Loucy (cell line): ENCODE measurements around the gene KNCN.

Experiments
- H2AFZ ChIP-seq: fragments of 200-600 bp; sonication (generic); 2 replicates; pipeline ENCODE4 v1.6.0; 2016; ENCODE audit warnings: antibody characterized with exemption, mild to moderate bottlenecking, low read length, moderate library complexity
- H3F3A ChIP-seq: fragments of 200-600 bp; 2 replicates; pipeline ENCODE4 v1.6.0; 2016; ENCODE audit warnings: antibody characterized with exemption, low read depth, mild to moderate bottlenecking
- H3K27me3 ChIP-seq: fragments of 200-600 bp; sonication (generic); 2 replicates; pipeline ENCODE4 v1.6.1; 2014; ENCODE audit warnings: low read length, mild to moderate bottlenecking; ENCODE audit not compliant: insufficient read depth, poor library complexity, severe bottlenecking
- H3K36me3 ChIP-seq: fragments of 200-600 bp; sonication (generic); 2 replicates; pipeline ENCODE4 v1.6.1; 2016; ENCODE audit warnings: low read length; ENCODE audit not compliant: insufficient read depth
- H3K4me1 ChIP-seq: fragments of 200-600 bp; sonication (generic); 2 replicates; pipeline ENCODE4 v1.5.1; 2014; ENCODE audit warnings: low read length, mild to moderate bottlenecking; ENCODE audit not compliant: insufficient read depth, poor library complexity, severe bottlenecking
- H3K4me2 ChIP-seq: fragments of 200-600 bp; sonication (generic); 2 replicates; pipeline ENCODE4 v1.6.0; 2014; ENCODE audit warnings: antibody characterized with exemption, low read length, low read depth, mild to moderate bottlenecking; ENCODE audit not compliant: poor library complexity, severe bottlenecking
- H3K4me3 ChIP-seq: fragments of 200-600 bp; sonication (generic); 2 replicates; pipeline ENCODE4 v1.5.1; 2014; ENCODE audit warnings: low read length, mild to moderate bottlenecking, mixed read lengths; ENCODE audit not compliant: poor library complexity, severe bottlenecking
- H3K79me2 ChIP-seq: fragments of 200-600 bp; sonication (generic); 2 replicates; pipeline ENCODE4 v1.6.1; 2014; ENCODE audit warnings: low read length; ENCODE audit not compliant: insufficient read depth
- H3K9ac ChIP-seq: fragments of 200-600 bp; sonication (generic); 2 replicates; pipeline ENCODE4 v1.6.0; 2014; ENCODE audit warnings: mild to moderate bottlenecking, low read depth, low read length, moderate library complexity; ENCODE audit not compliant: poor library complexity, severe bottlenecking
- H3K9me2 ChIP-seq: fragments of 200-600 bp; sonication (generic); replicated peaks from 2 replicates; pipeline ENCODE4 v1.6.1; 2016; ENCODE audit warnings: low read depth, low read length, mixed read lengths
- H3K9me3 ChIP-seq: fragments of 200-600 bp; sonication (generic); 2 replicates; pipeline ENCODE4 v1.6.1; 2014; ENCODE audit warnings: mild to moderate bottlenecking, antibody characterized with exemption, low read length, low read depth; ENCODE audit not compliant: insufficient read depth
- H4K20me1 ChIP-seq: fragments of 200-600 bp; sonication (generic); 2 replicates; pipeline ENCODE4 v1.6.0; 2014; ENCODE audit warnings: antibody characterized with exemption, low read length, mild to moderate bottlenecking; ENCODE audit not compliant: insufficient read depth, poor library complexity, severe bottlenecking
- EZH2phosphoT487 ChIP-seq: fragments of 200-600 bp; IDR thresholded peaks from 2 replicates; pipeline ENCODE4 v1.6.1; 2018; ENCODE audit warnings: antibody characterized with exemption, mild to moderate bottlenecking, moderate library complexity, borderline replicate concordance
- TF ChIP-seq, protein P1 (sequence below): fragments of 200-600 bp; sonication (generic); conservative IDR thresholded peaks from 2 replicates; pipeline ENCODE4 v1.5.1; 2014; ENCODE audit warnings: mild to moderate bottlenecking, antibody characterized with exemption, low read length

KNCN gene

DNA sequence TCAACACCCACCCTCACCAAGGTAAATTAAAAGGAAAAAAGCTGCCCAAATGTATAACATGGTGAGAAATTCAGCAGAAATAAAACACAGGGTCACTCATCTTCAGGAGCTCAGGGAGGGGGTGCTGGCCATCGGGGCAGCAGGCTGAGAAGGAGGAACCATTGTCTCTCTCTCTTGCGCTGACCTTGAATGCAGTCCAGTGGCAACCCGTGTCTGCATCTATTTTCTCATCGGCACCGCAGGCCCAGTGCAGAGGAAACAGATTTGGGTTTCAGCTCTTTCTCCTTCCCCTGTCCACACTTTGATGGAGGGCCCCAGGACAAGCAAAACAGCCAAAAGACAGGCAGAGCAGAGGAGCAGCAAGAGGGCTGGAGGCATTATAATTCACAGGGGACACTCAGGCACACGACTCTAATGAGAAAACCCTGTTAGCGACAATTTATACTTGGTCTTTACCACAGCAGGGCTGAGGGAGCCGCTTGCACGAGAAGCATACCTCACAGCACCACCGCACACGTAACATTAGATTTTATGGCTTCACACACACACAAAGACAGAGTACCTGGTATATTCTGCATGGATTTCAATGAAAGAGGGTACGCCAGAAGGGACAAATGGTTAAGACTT lies 34.0 kb upstream of the KNCN start:
- H3K4me1 ChIP-seq = peaks cover 8% of the 10 kb centered on the region
- no peaks in the 10 kb centered on the region for H3K79me2 ChIP-seq
- H3K4me2 ChIP-seq = no peak overlapping the region
- no peaks in the 10 kb centered on the region for H3F3A ChIP-seq
- H3K36me3 ChIP-seq = peaks cover 10% of the 10 kb centered on the region; the same call in 1 of the 2 replicates
- H4K20me1 ChIP-seq = no peaks in the 10 kb centered on the region
- no peak overlapping the region for H2AFZ ChIP-seq
- no peaks in the 10 kb centered on the region for H3K9me2 ChIP-seq
- TF ChIP-seq EZH2phosphoT487 = no peak
- TF ChIP-seq, protein P1, sequence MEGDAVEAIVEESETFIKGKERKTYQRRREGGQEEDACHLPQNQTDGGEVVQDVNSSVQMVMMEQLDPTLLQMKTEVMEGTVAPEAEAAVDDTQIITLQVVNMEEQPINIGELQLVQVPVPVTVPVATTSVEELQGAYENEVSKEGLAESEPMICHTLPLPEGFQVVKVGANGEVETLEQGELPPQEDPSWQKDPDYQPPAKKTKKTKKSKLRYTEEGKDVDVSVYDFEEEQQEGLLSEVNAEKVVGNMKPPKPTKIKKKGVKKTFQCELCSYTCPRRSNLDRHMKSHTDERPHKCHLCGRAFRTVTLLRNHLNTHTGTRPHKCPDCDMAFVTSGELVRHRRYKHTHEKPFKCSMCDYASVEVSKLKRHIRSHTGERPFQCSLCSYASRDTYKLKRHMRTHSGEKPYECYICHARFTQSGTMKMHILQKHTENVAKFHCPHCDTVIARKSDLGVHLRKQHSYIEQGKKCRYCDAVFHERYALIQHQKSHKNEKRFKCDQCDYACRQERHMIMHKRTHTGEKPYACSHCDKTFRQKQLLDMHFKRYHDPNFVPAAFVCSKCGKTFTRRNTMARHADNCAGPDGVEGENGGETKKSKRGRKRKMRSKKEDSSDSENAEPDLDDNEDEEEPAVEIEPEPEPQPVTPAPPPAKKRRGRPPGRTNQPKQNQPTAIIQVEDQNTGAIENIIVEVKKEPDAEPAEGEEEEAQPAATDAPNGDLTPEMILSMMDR = no peak
- no peaks in the 10 kb centered on the region for H3K27me3 ChIP-seq
- H3K4me3 ChIP-seq = no peak overlapping the region
- no peak overlapping the region for H3K9ac ChIP-seq
- no peaks in the 10 kb centered on the region for H3K9me3 ChIP-seq

GRCh38 chr1:46583494-46583893 lies 32.0 kb upstream of the KNCN start:
- H3K9me2 ChIP-seq = no peaks in the 10 kb centered on the region
- H2AFZ ChIP-seq = no peak overlapping the region
- no peak overlapping the region for H3K4me2 ChIP-seq
- no peaks in the 10 kb centered on the region for H4K20me1 ChIP-seq
- TF ChIP-seq EZH2phosphoT487 = no peak
- TF ChIP-seq, protein P1 = no peak
- H3K9ac ChIP-seq = no peak overlapping the region
- H3K4me1 ChIP-seq = peaks cover 8% of the 10 kb centered on the region
- H3K9me3 ChIP-seq = no peaks in the 10 kb centered on the region
- H3K27me3 ChIP-seq = no peaks in the 10 kb centered on the region
- no peak overlapping the region for H3K4me3 ChIP-seq
- H3K79me2 ChIP-seq = no peaks in the 10 kb centered on the region
- H3F3A ChIP-seq = no peaks in the 10 kb centered on the region
- H3K36me3 ChIP-seq = peaks cover 26% of the 10 kb centered on the region; the same call in 1 of the 2 replicates

DNA sequence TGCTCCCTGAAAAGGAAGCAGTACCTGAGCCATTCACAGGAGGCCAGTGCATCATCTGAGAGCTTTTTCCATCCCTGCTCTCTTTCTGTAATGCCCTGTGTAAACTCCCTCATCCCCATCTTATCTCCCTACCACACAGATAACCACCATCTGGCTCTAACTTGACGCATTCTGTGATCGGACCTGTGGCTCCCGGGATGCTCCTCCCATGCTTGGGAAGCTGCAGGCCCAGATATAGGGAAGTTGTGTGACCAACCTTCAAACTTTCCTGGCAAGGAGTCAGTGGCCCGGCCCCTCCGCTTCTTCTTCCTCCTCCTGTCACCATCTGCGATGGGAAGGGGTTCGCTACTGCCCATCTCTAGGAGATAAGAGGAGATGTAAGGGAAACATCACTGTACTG lies 31.5 kb upstream of the KNCN start:
- Histone ChIP-seq H3K4me3 (no peak overlapping the region), H3K79me2 (no peaks in the 10 kb centered on the region), H3K36me3 (peaks cover 27% of the 10 kb centered on the region; the same call in 1 of the 2 replicates), H4K20me1 (no peaks in the 10 kb centered on the region), H3K4me1 (peaks cover 8% of the 10 kb centered on the region), H3K9ac (no peak overlapping the region), H3K9me3 (no peaks in the 10 kb centered on the region), H3K4me2 (no peak overlapping the region), H3F3A (no peaks in the 10 kb centered on the region), H3K9me2 (no peaks in the 10 kb centered on the region), H3K27me3 (no peaks in the 10 kb centered on the region), H2AFZ (no peak overlapping the region)
- no peak for TF ChIP-seq EZH2phosphoT487
- TF ChIP-seq, protein P1 = no peak
